Adipose tissue (tissue), 3 donors: ENCODE results near the gene NOS2. TPM values are rescaled to one million over a fixed set of nuclear protein-coding genes. Genes with fewer than 3 reads are reported as not detected.
"Not testable (repeated sequence)": the region's sequence is repeated elsewhere in the genome, so short reads cannot be mapped to it uniquely, and the experiment has no call there.

ENCODE experiments used
- H3K27ac ChIP-seq: one replicate; pipeline ENCODE4 v1.5.1; 2013; ENCODE audit warnings: low read depth, low read length
- WGBS, 3 donors: extraction: QIAGEN DNeasy Blood & Tissue Kit; methylation state at CpG; one replicate each; pipeline ENCODE4 v1.1.7; 2013; 5-methylcytosine and 5-hydroxymethylcytosine counted together
- polyA plus RNA-seq, 3 donors: library from polyadenylated mRNA; stranded (reverse); fragments of 200-250 nt; gene quantifications; one replicate each; pipeline ENCODE4 v1.2.3, GENCODE V29; 2013
- donor health status: healthy with polysubstance abuse.
- donor health status: Bipolar disorder and iron deficiency.
- donor health status: healthy.

Gene NOS2
- polyA plus RNA-seq, 3 donors = 0.01 to 0.34 (median 0.11) TPM

GRCh38 chr17:27764589-27764988 is 35.7 kb downstream of the NOS2 start:
- 69 to 89% (median 87%) methylated on average over 4 of the region's 4 CpGs for WGBS, 3 donors
- H3K27ac ChIP-seq = no peak overlapping the region

GRCh38 chr17:27762527-27763305 is 37.6 kb downstream of the NOS2 start:
- WGBS, 3 donors = 76 to 83% (median 81%) methylated on average over 12 of the region's 12 CpGs
- no peak overlapping the region for H3K27ac ChIP-seq

GRCh38 chr17:27760931-27761330 is 39.4 kb downstream of the NOS2 start:
- 85 to 92% (median 88%) methylated on average over 11 to 12 of the region's 15 CpGs for WGBS, 3 donors
- H3K27ac ChIP-seq = not testable (repeated sequence)

GRCh38 chr17:27760069-27760885 is 40.1 kb downstream of the NOS2 start:
- H3K27ac ChIP-seq = no peak overlapping the region
- 43 to 58% (median 48%) methylated on average over 25 to 28 of the region's 28 CpGs for WGBS, 3 donors

- H3K27ac ChIP-seq = no peak overlapping the region
- 80 to 89% (median 85%) methylated on average over 14 of the region's 14 CpGs for WGBS, 3 donors
Measured at GRCh38 chr17:27759528-27759927, 40.8 kb downstream of the NOS2 start.

GRCh38 chr17:27756467-27757371 is 43.6 kb downstream of the NOS2 start:
- 67 to 77% (median 72%) methylated on average over 17 of the region's 17 CpGs for WGBS, 3 donors
- H3K27ac ChIP-seq = no peak overlapping the region

GRCh38 chr17:27755706-27756466 is 44.4 kb downstream of the NOS2 start:
- no peak overlapping the region for H3K27ac ChIP-seq
- WGBS, 3 donors = 84 to 91% (median 87%) methylated on average over 28 of the region's 28 CpGs

GRCh38 chr17:27754549-27754948 is 45.8 kb downstream of the NOS2 start:
- WGBS, 3 donors = 89 to 97% (median 96%) methylated on average over 8 of the region's 8 CpGs
- H3K27ac ChIP-seq = no peak overlapping the region

- 86 to 89% (median 88%) methylated on average over 13 of the region's 13 CpGs for WGBS, 3 donors
- H3K27ac ChIP-seq = not testable (repeated sequence)
Measured at GRCh38 chr17:27753726-27754125, 46.6 kb downstream of the NOS2 start.

GRCh38 chr17:27752831-27753619 is 47.3 kb downstream of the NOS2 start:
- WGBS, 3 donors = 82 to 85% (median 84%) methylated on average over 6 to 9 of the region's 19 CpGs
- H3K27ac ChIP-seq = not testable (repeated sequence)

- 85% methylated on average over 19 of the region's 19 CpGs for WGBS, 3 donors
- H3K27ac ChIP-seq = no peak overlapping the region
Measured at GRCh38 chr17:27751622-27752490, 48.5 kb downstream of the NOS2 start.

GRCh38 chr17:27751166-27751565 is 49.2 kb downstream of the NOS2 start:
- 80 to 89% (median 80%) methylated on average over 7 to 8 of the region's 8 CpGs for WGBS, 3 donors
- H3K27ac ChIP-seq = no peak overlapping the region

GRCh38 chr17:27749562-27750150 is 50.7 kb downstream of the NOS2 start:
- WGBS, 3 donors = 91 to 93% (median 92%) methylated on average over 15 of the region's 15 CpGs
- H3K27ac ChIP-seq = not testable (repeated sequence)

GRCh38 chr17:27748360-27748825 is 51.9 kb downstream of the NOS2 start:
- no peak overlapping the region for H3K27ac ChIP-seq
- 48 to 67% (median 63%) methylated on average over 5 of the region's 5 CpGs for WGBS, 3 donors

GRCh38 chr17:27747462-27748359 is 52.6 kb downstream of the NOS2 start:
- H3K27ac ChIP-seq = no peak overlapping the region
- WGBS, 3 donors = 82 to 91% (median 90%) methylated on average over 13 of the region's 13 CpGs
